OCI-LY7 (cell line): Measurements from ENCODE around the gene PAFAH1B1.

ENCODE experiments used
- EZH2phosphoT487 ChIP-seq: fragments of 200-600 bp; sonication (generic); IDR thresholded peaks from 2 replicates; pipeline ENCODE4 v1.6.1; 2018; ENCODE audit warnings: low read depth, borderline replicate concordance, mild to moderate bottlenecking, mixed run types, antibody characterized with exemption, low read length, moderate library complexity, mixed read lengths
- TF ChIP-seq, protein P1 (sequence below): fragments of 200-600 bp; sonication (generic); conservative IDR thresholded peaks from 2 replicates; pipeline ENCODE4 v1.5.1; 2014; ENCODE audit warnings: mild to moderate bottlenecking, antibody characterized with exemption, low read length, moderate library complexity, mixed read lengths

DNA sequence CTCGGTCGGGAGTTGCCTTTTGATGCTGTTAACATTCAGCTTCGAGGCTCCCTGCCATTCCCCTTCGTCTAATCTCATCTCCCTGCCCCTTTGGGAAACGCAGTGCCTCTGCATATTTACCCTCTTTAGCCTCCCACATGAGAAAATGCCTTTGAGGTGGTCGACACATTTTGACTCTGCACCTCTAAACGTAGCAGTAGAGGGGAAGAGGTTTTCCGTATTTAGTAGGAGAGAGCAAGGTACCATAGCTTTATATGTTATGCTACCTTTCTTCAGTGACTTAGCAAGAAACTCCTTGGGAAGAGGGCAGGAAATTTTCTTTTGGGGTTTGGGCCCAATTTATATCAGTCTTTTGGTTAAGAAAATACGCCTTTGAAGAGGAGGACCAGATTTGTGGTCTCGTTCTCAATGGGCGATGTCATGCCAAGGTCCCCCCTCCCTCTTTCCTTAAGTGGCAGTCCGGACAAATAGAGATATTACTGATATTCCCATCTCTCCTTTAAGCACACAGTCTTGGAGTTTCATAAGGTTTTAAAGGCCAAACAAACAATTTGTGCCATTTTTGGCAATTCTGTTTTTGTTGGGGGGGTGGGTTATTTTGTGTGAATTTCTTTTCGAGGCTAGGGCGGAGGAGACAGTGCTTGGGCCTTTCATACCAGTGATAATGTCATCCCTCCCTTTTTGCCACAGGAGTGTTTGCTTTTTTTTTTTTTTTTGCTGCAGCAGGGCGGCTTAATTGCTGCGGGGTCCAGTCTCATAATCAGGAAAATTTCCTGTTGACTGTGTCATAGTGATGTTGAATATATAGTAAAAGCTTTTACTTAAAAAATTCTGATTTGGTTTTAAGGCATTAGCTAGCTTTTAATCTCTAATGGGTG is 1.5 kb downstream of the PAFAH1B1 start:
- TF ChIP-seq, protein P1, sequence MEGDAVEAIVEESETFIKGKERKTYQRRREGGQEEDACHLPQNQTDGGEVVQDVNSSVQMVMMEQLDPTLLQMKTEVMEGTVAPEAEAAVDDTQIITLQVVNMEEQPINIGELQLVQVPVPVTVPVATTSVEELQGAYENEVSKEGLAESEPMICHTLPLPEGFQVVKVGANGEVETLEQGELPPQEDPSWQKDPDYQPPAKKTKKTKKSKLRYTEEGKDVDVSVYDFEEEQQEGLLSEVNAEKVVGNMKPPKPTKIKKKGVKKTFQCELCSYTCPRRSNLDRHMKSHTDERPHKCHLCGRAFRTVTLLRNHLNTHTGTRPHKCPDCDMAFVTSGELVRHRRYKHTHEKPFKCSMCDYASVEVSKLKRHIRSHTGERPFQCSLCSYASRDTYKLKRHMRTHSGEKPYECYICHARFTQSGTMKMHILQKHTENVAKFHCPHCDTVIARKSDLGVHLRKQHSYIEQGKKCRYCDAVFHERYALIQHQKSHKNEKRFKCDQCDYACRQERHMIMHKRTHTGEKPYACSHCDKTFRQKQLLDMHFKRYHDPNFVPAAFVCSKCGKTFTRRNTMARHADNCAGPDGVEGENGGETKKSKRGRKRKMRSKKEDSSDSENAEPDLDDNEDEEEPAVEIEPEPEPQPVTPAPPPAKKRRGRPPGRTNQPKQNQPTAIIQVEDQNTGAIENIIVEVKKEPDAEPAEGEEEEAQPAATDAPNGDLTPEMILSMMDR = no peak
- TF ChIP-seq EZH2phosphoT487 = no peak
